ENCODE measurements around the gene KRTAP9-3.
"Not testable (repeated sequence)": the region's sequence is repeated elsewhere in the genome, so short reads cannot be mapped to it uniquely, and the experiment has no call there.

Gene KRTAP9-3

DNA sequence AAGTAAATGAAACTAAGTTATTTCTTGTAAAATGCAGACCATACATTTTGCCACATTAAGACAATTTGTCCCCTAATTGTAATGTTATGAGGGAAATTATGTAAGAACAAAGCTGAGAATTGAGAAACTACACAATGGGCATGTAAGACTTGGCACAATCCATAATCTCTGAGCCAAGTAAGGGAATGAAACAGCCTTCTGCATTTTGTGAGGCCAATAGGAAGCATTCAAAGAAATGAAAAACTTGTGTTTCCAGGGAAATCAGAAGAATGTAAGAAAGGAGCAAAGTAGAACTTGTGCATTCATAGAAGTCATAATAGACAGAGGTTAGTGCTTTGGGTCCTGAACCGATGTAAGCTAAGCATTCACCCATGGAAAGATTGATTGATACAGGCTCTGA, 19.0 kb downstream of the KRTAP9-3 start:
- no peaks in the 10 kb centered on the region for H3K9me3 ChIP-seq (ENCODE audit: control insufficient read depth in 2 of 2, low read length in 2 of 2)
- H3K4me3 ChIP-seq (ENCODE audit: low read length in 2 of 2) = no peak overlapping the region
- no peaks in the 10 kb centered on the region for H3K4me1 ChIP-seq (ENCODE audit: control insufficient read depth, insufficient read depth, low read length)
- no peaks in the 10 kb centered on the region for H3K36me3 ChIP-seq (ENCODE audit: control insufficient read depth in 2 of 2, insufficient read depth in 2 of 2, low read length in 2 of 2)
- no peak overlapping the region for H3K9ac ChIP-seq (ENCODE audit: low read length in 2 of 2)
- no peak overlapping the region for H3K27ac ChIP-seq (ENCODE audit: low read length)
- H3K27me3 ChIP-seq (ENCODE audit: control insufficient read depth in 1 of 2, insufficient read depth in 2 of 2, low read length in 2 of 2) = peaks cover 2 to 3% of the 10 kb centered on the region in 2 donors

DNA sequence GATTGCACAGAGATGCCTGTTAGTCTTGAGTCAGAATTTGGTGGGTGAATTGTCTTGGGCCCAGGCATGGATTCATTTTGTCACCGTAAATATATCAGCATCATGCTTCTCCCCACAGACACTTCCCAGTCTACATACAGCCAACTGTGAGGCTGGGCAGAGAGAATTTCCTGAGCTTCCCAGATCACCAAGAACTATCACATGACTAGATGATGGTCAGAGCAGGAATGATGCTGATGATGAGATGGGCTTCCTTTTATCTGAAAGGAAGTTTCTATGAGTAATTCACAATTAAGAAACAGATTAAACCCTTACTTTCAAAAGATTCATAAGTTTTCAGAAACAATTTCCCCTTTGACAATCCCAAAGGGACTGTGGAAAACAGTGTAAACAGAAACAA, 22.6 kb downstream of the KRTAP9-3 start:
- Histone ChIP-seq H3K36me3 (ENCODE audit: control insufficient read depth in 2 of 2, insufficient read depth in 2 of 2, low read length in 2 of 2) (no peaks in the 10 kb centered on the region), H3K9ac (ENCODE audit: low read length in 2 of 2) (no peak overlapping the region), H3K27me3 (ENCODE audit: control insufficient read depth in 1 of 2, insufficient read depth in 2 of 2, low read length in 2 of 2) (peaks cover 2 to 3% of the 10 kb centered on the region in 2 donors), H3K9me3 (ENCODE audit: control insufficient read depth in 2 of 2, low read length in 2 of 2) (no peaks in the 10 kb centered on the region), H3K4me3 (ENCODE audit: low read length in 2 of 2) (no peak overlapping the region), H3K4me1 (ENCODE audit: control insufficient read depth, insufficient read depth, low read length) (no peaks in the 10 kb centered on the region), H3K27ac (ENCODE audit: low read length) (no peak overlapping the region)

DNA sequence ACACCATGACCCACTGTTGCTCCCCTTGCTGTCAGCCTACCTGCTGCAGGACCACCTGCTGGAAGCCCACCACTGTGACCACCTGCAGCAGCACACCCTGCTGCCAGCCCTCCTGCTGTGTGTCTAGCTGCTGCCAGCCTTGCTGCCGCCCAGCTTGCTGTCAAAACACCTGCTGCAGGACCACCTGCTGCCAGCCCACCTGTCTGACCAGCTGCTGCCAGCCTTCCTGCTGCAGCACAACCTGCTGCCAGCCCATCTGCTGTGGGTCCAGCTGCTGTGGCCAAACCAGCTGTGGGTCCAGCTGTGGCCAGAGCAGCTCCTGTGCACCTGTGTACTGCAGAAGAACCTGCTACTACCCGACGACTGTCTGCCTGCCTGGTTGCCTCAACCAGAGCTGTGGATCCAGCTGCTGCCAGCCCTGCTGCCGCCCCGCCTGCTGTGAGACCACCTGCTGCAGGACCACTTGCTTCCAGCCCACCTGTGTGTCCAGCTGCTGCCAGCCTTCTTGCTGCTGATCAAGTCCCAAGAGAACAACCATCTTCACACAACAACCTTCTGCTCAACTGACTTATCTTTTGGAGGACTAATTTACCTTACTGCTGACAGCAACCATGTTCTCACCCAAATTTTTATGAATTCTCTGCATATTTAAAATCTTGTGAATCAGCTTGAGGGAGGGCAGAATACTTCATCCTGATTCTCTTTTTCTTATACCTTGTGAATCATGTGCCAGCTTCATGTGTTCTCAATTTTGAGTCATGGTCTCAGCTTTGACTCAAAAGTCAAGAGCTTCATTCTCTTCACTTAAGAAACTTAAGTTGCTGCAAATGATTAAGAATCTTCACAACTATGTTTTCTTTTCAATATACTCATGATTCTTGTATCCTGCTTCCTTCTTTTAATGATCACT, 23.4 kb downstream of the KRTAP9-3 start, which contains the start of gene KRTAP9-9:
Gene KRTAP9-9 (plus strand): TSS at position 4 of the 910 bp plus-strand sequence.
- H3K27ac ChIP-seq (ENCODE audit: low read length); H3K9ac ChIP-seq (ENCODE audit: low read length in 2 of 2); H3K27me3 ChIP-seq (ENCODE audit: control insufficient read depth in 1 of 2, insufficient read depth in 2 of 2, low read length in 2 of 2); H3K4me3 ChIP-seq (ENCODE audit: low read length in 2 of 2); H3K9me3 ChIP-seq (ENCODE audit: control insufficient read depth in 2 of 2, low read length in 2 of 2); H3K36me3 ChIP-seq (ENCODE audit: control insufficient read depth in 2 of 2, insufficient read depth in 2 of 2, low read length in 2 of 2); H3K4me1 ChIP-seq (ENCODE audit: control insufficient read depth, insufficient read depth, low read length): not testable (repeated sequence)

DNA sequence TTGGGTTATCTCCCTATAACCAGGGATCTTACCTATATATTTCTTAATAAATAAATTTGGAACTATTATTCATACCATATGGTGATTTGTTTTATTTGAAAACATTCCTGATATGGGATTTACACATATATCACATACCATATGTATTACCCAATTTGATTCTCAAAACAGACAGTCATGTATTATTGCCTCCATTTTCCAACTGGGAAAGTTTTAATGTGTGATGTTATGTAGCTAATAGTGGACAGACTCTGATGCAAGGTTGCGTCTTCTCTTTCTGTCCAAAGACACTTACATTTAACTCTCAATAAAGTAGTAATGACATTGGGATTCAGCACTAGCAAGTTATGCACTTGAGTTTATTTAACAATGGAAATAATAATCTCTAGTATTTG, 24.0 kb downstream of the KRTAP9-3 start:
- no peak overlapping the region for H3K9ac ChIP-seq (ENCODE audit: low read length in 2 of 2)
- H3K36me3 ChIP-seq (ENCODE audit: control insufficient read depth in 2 of 2, insufficient read depth in 2 of 2, low read length in 2 of 2) = no peaks in the 10 kb centered on the region
- H3K9me3 ChIP-seq (ENCODE audit: control insufficient read depth in 2 of 2, low read length in 2 of 2) = no peaks in the 10 kb centered on the region
- H3K4me1 ChIP-seq (ENCODE audit: control insufficient read depth, insufficient read depth, low read length) = no peaks in the 10 kb centered on the region
- peaks cover 2 to 3% of the 10 kb centered on the region in 2 donors for H3K27me3 ChIP-seq (ENCODE audit: control insufficient read depth in 1 of 2, insufficient read depth in 2 of 2, low read length in 2 of 2)
- no peak overlapping the region for H3K4me3 ChIP-seq (ENCODE audit: low read length in 2 of 2)
- H3K27ac ChIP-seq (ENCODE audit: low read length) = no peak overlapping the region

DNA sequence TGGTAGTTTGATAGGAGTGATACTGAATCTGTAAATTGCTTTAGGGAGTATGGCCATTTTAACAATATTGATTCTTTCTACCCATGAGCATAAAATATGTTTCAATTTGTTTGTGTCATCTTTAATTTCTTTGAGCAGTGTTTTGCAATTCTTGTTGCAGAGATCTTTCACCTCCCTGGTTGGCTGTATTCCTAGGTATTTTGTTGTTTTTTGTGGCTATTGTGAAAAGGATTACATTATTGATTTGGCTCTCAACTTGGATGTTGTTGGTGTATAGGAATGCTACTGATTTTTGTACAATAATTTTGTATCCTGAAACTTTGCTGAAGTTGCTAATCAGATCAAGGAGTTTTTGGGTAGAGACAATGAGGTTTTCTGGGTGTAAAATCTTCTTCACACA, 26.2 kb downstream of the KRTAP9-3 start:
- Histone ChIP-seq H3K27me3 (ENCODE audit: control insufficient read depth in 1 of 2, insufficient read depth in 2 of 2, low read length in 2 of 2) (peaks cover 2 to 3% of the 10 kb centered on the region in 2 donors), H3K4me1 (ENCODE audit: control insufficient read depth, insufficient read depth, low read length) (no peaks in the 10 kb centered on the region), H3K36me3 (ENCODE audit: control insufficient read depth in 2 of 2, insufficient read depth in 2 of 2, low read length in 2 of 2) (no peaks in the 10 kb centered on the region), H3K4me3 (ENCODE audit: low read length in 2 of 2) (no peak overlapping the region), H3K9ac (ENCODE audit: low read length in 2 of 2) (no peak overlapping the region), H3K9me3 (ENCODE audit: control insufficient read depth in 2 of 2, low read length in 2 of 2) (no peaks in the 10 kb centered on the region), H3K27ac (ENCODE audit: low read length) (no peak overlapping the region)

DNA sequence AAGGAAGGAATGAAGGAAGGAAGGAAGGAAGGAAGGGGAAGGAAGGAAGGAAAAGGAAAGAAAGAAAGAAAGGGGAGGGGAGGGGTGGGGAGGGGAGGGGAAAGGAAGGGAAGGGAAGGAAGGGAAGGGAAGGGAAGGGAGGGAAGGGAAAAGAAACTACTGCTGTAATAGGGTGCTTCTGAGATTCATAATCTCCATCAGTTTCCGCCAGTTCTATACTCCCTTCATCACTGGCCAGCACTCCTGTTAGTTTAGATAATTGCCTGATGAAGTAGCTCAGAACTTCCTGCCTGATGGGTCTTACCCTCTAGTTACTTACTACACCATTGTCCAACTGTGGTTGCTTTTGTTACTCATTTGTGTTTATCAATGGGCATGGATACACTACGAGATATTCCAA, 31.0 kb downstream of the KRTAP9-3 start:
- Histone ChIP-seq H3K27ac (ENCODE audit: low read length) (no peak overlapping the region), H3K36me3 (ENCODE audit: control insufficient read depth in 2 of 2, insufficient read depth in 2 of 2, low read length in 2 of 2) (no peaks in the 10 kb centered on the region), H3K27me3 (ENCODE audit: control insufficient read depth in 1 of 2, insufficient read depth in 2 of 2, low read length in 2 of 2) (no peaks in the 10 kb centered on the region), H3K4me3 (ENCODE audit: low read length in 2 of 2) (no peak overlapping the region), H3K9me3 (ENCODE audit: control insufficient read depth in 2 of 2, low read length in 2 of 2) (no peaks in the 10 kb centered on the region), H3K9ac (ENCODE audit: low read length in 2 of 2) (no peak overlapping the region), H3K4me1 (ENCODE audit: control insufficient read depth, insufficient read depth, low read length) (no peaks in the 10 kb centered on the region)

DNA sequence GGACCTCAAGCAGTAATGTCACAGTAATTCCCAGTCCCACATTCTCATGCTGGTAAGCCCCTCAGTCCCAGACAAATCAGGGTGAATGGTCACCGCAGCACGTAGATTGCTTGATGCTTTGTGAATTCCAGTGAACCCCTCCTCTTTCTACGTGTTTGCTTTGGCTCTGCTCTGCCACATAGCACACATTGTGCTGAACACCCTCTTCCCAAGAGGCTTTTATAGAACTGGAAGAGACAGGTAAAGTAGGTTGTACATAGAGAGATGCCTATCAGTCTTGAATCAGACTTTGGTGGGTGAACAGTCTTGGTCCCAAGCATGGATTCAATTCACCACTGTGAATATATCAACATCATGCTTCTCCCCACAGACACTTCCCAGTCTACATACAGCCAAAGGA, 32.4 kb downstream of the KRTAP9-3 start:
- no peak overlapping the region for H3K4me3 ChIP-seq (ENCODE audit: low read length in 2 of 2)
- no peak overlapping the region for H3K9ac ChIP-seq (ENCODE audit: low read length in 2 of 2)
- H3K27ac ChIP-seq (ENCODE audit: low read length) = no peak overlapping the region
- no peaks in the 10 kb centered on the region for H3K27me3 ChIP-seq (ENCODE audit: control insufficient read depth in 1 of 2, insufficient read depth in 2 of 2, low read length in 2 of 2)
- H3K9me3 ChIP-seq (ENCODE audit: control insufficient read depth in 2 of 2, low read length in 2 of 2) = no peaks in the 10 kb centered on the region
- no peaks in the 10 kb centered on the region for H3K4me1 ChIP-seq (ENCODE audit: control insufficient read depth, insufficient read depth, low read length)
- no peaks in the 10 kb centered on the region for H3K36me3 ChIP-seq (ENCODE audit: control insufficient read depth in 2 of 2, insufficient read depth in 2 of 2, low read length in 2 of 2)

DNA sequence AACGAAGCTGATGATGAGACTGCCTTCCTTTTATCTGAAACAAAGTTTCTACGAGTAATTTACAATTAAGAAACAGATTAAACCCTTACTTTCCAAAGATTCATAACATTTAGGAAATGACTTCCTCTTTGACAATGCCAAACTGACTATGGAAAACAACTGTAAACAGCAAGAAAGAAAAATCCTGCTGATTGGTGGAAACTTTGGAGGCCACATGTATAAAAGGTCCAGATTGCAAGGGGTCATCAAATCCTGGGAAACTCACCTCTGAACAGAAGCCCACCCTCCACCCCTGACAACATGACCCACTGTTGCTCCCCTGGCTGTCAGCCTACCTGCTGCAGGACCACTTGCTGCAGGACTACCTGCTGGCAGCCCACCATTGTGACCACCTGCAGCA, 32.8 kb downstream of the KRTAP9-3 start, which contains the start of gene KRTAP9-6:
Gene KRTAP9-6 (plus strand): TSS at position 301 of the 400 bp plus-strand sequence. CDS start 0 bp downstream, at position 301.
- H3K4me3 ChIP-seq (ENCODE audit: low read length in 2 of 2) = no peak within 1 kb of the TSS
- H3K9ac ChIP-seq (ENCODE audit: low read length in 2 of 2) = no peak within 1 kb of the TSS
- no peak within 1 kb of the TSS for H3K27ac ChIP-seq (ENCODE audit: low read length)
- H3K9me3 ChIP-seq (ENCODE audit: control insufficient read depth in 2 of 2, low read length in 2 of 2) = no peaks in the 10 kb centered on the region
- H3K36me3 ChIP-seq (ENCODE audit: control insufficient read depth in 2 of 2, insufficient read depth in 2 of 2, low read length in 2 of 2) = no peaks in the 10 kb centered on the region
- no peaks in the 10 kb centered on the region for H3K4me1 ChIP-seq (ENCODE audit: control insufficient read depth, insufficient read depth, low read length)
- H3K27me3 ChIP-seq (ENCODE audit: control insufficient read depth in 1 of 2, insufficient read depth in 2 of 2, low read length in 2 of 2) = no peaks in the 10 kb centered on the region

DNA sequence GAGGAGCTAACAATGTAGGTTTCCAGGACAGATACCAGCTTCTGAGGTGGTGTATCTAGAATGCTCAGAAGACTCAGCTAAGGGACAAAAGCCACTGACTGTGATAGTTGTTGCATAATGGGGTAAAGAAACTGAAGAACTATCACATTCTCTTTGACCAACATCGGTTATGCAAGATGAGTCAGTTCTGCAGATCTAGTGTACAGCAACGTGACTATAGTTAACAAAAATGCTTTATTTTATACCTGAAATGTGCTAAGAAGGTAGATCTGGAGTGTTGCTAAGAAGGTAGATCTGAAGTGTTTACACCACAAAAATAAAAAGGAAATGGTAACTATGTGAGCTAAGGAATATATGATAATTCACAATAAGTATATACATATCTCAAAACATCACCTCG, 35.5 kb downstream of the KRTAP9-3 start:
- H3K4me1 ChIP-seq (ENCODE audit: control insufficient read depth, insufficient read depth, low read length) = no peaks in the 10 kb centered on the region
- H3K9ac ChIP-seq (ENCODE audit: low read length in 2 of 2) = no peak overlapping the region
- no peaks in the 10 kb centered on the region for H3K36me3 ChIP-seq (ENCODE audit: control insufficient read depth in 2 of 2, insufficient read depth in 2 of 2, low read length in 2 of 2)
- no peak overlapping the region for H3K4me3 ChIP-seq (ENCODE audit: low read length in 2 of 2)
- H3K27ac ChIP-seq (ENCODE audit: low read length) = no peak overlapping the region
- no peaks in the 10 kb centered on the region for H3K27me3 ChIP-seq (ENCODE audit: control insufficient read depth in 1 of 2, insufficient read depth in 2 of 2, low read length in 2 of 2)
- H3K9me3 ChIP-seq (ENCODE audit: control insufficient read depth in 2 of 2, low read length in 2 of 2) = no peaks in the 10 kb centered on the region

DNA sequence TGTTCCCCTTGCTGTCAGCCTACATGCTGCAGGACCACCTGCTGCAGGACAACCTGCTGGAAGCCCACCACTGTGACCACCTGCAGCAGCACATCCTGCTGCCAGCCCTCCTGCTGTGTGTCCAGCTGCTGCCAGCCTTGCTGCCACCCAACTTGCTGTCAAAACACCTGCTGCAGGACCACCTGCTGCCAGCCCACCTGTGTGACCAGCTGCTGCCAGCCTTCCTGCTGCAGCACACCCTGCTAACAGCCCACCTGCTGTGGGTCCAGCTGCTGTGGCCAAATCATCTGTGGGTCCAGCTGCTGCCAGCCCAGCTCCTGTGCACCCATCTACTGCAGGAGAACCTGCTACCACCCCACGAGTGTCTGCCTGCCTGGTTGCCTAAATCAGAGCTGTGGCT, 39.1 kb downstream of the KRTAP9-3 start:
- H3K4me3 ChIP-seq (ENCODE audit: low read length in 2 of 2); H3K36me3 ChIP-seq (ENCODE audit: control insufficient read depth in 2 of 2, insufficient read depth in 2 of 2, low read length in 2 of 2); H3K27me3 ChIP-seq (ENCODE audit: control insufficient read depth in 1 of 2, insufficient read depth in 2 of 2, low read length in 2 of 2); H3K4me1 ChIP-seq (ENCODE audit: control insufficient read depth, insufficient read depth, low read length); H3K9ac ChIP-seq (ENCODE audit: low read length in 2 of 2); H3K9me3 ChIP-seq (ENCODE audit: control insufficient read depth in 2 of 2, low read length in 2 of 2); H3K27ac ChIP-seq (ENCODE audit: low read length): not testable (repeated sequence)

DNA sequence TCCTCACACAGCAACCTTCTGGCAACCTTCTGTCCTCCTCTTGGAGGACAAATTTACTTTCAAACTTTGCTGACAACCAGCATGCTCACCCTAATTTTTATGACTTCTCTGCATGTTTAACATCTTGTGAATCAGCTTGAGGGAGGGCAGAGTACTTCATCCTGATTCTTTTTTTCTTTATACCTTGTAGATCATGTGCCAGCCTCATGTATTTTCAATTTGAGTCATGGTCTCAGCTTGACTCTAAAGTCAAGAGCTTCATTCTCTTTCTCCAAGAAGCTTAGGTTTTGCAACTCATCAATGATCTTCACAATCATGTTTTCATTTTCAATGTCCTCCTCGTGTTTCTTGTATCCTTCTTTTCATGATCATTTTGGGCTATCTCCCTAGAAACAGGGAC, 39.6 kb downstream of the KRTAP9-3 start:
- H3K9ac ChIP-seq (ENCODE audit: low read length in 2 of 2) = no peak overlapping the region
- H3K4me1 ChIP-seq (ENCODE audit: control insufficient read depth, insufficient read depth, low read length) = no peaks in the 10 kb centered on the region
- no peaks in the 10 kb centered on the region for H3K27me3 ChIP-seq (ENCODE audit: control insufficient read depth in 1 of 2, insufficient read depth in 2 of 2, low read length in 2 of 2)
- no peaks in the 10 kb centered on the region for H3K9me3 ChIP-seq (ENCODE audit: control insufficient read depth in 2 of 2, low read length in 2 of 2)
- H3K27ac ChIP-seq (ENCODE audit: low read length) = no peak overlapping the region
- no peak overlapping the region for H3K4me3 ChIP-seq (ENCODE audit: low read length in 2 of 2)
- no peaks in the 10 kb centered on the region for H3K36me3 ChIP-seq (ENCODE audit: control insufficient read depth in 2 of 2, insufficient read depth in 2 of 2, low read length in 2 of 2)
